NCI-H187 (cell line): ENCODE results near the gene ABL2.

Experiments used
- DNase-seq, 2 experiments: peaks; one replicate each; lab custom pipeline; 2025; lab: John Stamatoyannopoulos, UW

Gene ABL2

DNA sequence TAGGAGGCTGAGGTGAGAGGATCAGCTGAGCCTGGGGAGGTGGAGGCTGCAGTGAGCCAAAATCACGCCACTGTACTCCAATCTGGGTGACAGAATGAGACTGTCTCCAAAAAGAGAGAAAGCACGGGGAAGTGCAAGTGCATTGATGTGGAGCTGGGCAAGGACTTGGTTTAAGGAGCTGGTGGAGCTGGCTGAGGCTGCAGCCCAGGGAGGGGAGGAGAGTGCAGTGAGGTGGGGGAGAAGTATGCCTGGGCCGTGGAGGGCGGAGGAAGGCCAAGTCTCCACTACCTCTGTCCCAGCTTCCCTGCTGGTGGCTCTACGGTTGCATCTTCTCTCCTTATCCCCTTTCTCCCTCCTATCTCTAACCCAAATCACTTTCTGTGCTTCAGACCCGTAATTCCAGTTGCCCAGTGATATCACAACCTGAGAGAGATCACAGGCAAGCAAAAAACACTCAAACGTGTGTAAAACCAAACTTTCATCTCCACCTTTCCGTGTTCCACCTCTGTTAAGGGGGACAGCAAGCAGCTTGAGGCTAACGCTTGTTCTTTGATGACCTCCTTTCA lies 136.5 kb downstream of the ABL2 start:
- no peak for DNase-seq

DNA sequence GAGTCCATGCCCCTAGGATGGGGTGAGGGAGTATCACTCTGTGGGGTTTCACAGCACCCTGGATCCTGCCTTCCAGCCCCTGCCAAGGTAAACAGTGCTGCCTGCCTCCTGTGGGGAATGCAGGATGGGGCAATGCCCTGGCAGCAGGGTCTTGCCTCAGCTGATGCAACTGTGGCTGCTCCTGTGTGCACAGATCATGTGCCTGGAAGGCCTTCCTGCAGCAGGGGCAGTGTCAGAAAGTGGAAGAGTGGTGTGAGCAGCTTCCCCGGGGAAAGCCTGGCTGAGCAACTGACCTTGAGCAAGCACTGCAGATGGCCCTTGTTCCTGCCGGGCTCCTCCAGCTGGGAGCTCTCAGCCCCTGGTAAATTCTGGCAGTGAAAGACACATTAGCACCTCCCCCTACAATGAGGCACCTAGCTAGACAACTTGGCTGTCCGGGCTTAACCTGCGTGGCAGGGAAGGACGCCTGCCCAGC lies 137.7 kb downstream of the ABL2 start:
- DNase-seq: no peak

DNA sequence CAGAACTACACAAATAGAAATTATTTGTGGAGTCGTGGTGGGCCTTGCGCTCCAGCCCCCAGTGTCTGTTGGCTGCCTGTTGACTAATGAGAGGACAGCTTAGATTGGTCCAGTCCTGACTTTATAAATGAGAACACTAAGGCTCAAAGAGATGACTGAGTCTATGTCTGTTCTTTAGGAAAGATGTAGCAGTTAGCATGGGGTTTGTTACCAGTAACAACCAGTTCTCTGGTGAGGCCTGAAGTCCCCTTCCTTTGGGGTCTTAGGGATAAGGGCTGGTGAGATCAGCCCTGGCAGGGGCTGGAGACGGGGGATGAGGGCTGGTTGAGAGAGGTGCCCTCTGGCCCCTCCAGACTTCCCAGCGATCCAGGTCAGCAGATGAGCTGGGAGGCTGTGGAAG lies 138.6 kb downstream of the ABL2 start:
- DNase-seq: no peak

DNA sequence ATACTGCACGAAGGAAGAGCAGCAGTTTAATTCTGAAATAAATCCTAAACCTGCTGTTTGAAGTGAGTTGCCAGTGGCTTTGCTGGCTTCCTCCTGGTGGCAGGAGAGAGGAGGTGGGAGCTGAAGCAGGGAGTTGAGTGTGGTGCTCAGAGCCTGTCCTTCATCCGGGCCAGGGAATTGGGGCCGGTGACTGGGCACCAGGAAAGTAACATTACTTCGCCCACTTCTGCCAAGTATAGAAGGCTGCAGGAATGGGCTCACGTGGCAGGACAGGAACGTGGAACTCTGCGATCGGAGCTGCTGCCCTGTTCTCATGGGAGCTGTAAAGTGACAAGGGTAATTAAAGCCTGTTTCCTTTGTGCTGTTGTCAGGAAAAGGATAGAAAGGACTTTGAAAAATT lies 139.0 kb downstream of the ABL2 start:
- no peak for DNase-seq

DNA sequence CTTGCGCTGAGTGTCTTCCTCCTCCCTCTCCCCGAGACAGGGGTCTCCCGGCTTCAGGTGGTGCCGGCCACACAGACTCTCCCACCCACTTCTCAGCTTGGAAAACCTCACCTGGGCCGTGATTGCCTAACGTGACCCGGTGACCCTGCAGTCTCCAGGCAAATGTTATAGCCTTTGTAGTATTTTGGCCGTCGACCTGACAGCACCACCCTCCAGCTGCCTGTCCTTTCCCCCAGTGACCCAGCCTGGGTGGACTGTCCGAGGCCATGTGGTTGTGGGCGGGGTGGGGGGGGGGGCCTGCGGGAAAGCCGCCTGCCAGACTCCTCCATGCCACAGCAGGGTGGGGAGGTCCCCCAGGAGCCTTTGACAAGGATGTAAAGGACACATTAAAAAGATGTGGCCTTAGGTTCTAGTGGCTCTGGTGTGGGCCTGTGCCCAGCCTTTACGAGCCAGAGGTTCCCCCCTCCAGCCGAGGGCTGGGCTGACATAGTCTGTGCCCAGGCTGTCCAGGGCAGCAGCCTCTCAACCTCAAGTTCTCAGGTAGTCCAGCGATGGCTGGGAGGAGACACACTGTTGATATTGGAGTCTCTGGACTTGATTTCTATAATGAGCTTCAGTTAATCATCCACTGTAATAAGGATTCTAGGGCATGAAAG lies 139.5 kb downstream of the ABL2 start:
- no peak for DNase-seq

DNA sequence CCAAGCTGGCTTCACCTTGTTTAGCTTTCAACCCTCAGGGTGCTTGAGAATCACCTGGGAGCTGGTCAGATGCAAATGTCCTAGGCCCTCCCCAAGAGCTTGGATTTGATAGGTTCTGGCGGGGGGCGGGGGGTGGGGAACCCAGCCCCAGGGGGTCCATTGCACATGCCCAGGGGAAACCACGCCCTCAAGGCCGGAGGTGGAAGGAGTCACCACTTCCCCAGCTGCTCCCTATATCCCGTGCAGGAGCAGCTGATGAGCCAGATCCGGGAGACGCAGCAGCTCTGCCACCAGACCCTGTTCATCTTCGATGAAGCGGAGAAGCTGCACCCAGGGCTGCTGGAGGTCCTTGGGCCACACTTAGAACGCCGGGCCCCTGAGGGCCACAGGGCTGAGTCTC lies 141.8 kb downstream of the ABL2 start:
- no peak for DNase-seq

DNA sequence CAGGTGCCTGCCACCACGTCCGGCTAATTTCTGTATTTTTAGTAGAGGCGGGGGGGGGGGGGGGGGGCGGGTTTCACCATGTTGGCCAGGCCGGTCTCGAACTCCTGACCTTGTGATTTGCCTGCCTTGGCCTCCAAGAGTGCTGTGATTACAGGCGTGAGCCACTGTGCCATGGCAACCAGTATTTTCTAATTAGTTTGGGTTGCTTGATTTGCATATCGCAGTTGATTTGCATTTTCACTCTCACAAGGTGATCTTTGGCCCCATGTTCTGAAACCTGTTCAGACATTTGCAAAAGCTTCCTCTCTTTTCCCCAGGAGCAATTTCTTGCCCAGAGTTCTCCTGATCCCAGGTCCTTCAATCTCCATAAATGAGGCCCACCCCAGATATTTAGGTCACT lies 145.9 kb downstream of the ABL2 start:
- DNase-seq: no peak

DNA sequence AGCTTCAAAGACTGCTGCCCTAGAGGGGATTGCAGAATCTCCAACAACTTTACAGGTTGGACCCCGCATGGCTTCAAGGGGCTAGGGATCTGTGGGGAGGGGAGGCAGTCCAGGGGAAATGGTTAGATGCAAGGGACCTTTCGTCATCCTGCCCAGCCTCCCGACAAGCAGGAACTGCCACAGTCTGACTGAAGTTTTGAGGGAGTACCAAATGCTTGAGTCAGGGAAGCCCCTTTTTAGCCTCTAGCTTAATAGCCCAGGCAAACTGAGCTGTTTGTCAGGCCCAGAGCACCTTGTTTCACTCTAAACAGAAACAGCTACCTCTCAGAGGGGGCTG lies 146.5 kb downstream of the ABL2 start:
- DNase-seq: no peak

DNA sequence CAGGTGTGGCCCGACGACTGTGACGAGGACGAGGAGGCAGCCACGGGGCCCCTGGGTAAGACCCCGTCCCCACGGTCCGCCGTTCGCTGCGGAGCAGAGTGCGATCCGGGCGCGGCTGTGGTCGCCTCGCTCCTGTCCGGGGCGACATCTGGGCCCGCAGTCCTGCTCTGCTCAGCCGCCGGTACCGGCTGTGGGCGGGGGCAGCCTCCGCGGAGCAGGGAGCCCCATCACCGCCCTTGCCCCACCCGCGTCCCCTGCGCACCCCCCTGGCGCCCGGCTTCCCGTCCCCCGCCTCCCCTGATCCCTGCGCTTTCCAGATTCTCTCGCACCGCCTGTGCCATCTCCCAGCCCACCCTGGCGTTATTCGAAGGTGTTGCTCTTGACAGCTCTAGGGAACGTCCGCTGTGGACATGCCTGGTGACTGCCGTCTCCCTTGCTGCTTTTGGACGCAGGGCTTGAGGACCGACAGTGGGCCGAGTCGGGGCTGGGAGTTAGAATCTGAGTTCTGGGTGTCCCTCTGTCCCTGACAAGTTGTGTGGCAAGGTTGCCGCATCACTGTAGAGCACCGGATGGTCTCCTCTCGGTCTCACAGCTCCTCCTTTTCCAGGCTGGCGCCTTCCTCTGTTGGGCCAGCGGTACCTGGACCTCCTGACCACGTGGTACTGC lies 147.0 kb downstream of the ABL2 start:
- DNase-seq: no peak

DNA sequence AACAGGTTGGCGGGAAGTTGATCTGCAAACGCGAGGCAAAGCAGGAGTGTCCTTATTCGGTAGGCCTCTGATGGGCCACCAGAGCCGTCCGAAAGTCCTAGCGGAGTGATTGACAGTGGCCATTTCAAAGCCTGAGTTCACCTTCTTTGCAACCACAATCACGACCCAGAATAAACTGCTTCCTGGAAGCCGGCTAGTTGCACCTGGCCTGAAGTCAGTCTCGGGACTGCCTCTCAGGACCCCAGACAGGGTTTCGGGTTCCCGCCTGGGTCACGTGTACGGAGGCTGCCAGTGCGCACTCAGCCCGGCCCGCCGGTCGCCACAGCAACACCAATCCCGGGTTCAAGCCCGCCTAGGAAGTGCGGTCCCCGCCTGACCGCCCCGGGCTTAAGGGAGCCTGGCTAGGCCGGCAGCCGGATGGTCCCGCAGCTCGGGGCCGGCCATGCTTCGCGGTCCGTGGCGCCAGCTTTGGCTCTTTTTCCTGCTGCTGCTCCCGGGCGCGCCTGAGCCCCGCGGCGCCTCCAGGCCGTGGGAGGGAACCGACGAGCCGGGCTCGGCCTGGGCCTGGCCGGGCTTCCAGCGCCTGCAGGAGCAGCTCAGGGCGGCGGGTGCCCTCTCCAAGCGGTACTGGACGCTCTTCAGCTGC lies 147.7 kb downstream of the ABL2 start, which contains the start of gene TOR3A:
Gene TOR3A, plus strand, starts transcription at position 384 of the 646 bp plus-strand sequence. Its CDS starts 59 bp downstream, at position 443.
- peak; percentile 90 to 93 for DNase-seq

DNA sequence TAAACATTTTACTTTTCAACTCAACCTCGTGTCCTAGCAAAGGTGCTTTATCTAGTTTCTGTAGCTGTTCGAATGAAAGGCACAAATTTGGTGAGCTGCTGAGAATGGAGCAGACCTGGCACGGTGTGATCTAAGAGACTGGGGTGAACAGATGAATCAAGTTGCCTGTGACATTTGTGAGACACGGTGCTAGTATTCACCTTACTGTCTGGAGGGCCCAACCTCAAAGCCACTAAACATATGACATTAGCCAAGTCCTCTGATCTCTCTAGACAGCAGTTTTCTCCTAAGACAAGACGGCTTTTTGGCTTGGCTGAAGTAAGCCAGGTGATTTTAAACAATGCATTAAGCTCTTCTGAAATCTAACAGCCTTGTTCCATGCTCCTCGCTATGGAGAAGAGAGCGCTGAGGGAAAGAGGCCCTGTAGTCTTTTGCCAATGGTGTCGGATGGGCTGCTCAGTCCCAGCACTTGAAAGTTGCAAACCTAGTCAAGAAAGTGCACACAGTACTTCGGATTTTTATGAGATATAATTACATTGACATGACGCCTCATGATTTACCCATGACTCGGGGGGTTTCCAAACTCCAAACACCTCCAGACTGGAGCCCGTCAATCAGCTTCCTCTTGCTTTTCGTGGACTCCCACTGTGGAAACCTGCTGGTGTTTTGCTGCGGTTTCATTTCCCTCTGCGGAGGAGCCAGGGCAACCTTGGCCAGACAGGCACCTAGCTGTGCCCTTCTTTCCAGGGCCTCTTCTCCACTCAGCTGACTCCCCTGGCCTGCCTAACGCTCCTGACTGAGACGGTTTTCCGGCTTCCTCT lies 148.4 kb downstream of the ABL2 start:
- no peak for DNase-seq

DNA sequence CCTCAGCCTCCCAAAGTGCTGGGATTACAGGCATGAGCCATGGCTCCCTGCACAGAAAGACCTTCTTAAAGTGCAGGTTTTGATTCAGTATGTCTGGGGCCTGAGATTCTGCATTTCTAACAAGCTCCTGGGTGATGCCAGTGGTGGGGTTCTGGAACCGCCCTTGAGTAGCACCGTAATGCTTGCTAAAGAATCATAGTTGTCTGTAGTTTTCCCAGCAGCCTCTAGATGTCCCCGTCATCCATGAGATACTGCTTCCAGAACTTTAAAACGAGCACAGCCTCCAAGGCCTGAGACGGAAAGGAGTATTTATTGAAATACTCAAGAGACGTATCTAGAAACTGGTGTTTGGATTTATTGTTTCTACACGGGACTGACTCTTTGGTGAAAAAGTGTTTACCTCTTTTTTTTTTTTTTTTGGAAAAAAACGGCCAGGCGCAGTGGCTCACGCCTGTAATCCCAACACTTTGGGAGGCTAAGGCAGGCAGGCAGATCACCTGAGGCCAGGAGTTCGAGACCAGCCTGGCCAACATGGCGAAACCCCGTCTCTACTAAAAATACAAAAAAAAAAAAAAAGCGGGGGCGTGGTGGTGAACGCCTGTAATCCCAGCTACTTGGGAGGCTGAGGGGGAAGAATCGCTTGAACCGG lies 150.2 kb downstream of the ABL2 start:
- DNase-seq: peak; percentile 27 to 81

DNA sequence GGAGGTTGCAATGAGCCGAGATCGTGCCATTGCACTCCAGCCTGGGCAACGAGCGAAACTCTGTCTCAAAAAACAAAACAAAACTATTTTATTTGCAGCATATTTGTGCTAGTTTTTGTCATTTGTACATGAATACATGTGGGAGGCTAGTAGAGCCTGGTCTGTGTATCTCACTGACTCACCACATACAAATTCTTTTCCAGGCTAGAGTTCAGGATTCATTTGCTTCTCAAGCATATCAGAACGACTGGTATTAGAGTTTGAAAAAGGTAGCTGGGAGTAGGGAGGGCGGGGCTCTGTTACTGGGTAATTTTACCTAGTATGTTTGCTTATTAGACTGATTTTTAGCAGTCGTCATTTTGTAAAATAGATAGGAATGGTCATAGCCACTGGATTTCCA lies 152.1 kb downstream of the ABL2 start:
- DNase-seq: no peak

DNA sequence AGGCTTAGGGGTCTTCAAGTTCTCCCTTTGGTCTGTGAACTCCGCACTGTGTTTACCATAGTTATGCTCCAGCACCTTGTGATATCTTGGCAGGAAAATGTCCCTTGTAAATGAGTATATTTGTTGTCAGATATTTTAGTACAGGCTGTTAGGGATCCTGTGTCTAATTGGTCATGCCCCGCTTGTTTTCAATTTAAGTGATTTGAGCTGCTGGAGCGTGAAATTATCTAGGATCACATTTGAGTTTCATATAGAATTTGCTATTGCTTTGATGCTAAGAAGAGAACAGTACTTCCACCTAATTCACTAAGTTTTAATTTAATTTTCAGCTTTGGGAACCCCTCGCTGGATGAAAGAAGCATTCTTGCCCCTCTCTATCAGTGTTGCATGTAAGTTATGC lies 163.0 kb downstream of the ABL2 start:
- DNase-seq: no peak

DNA sequence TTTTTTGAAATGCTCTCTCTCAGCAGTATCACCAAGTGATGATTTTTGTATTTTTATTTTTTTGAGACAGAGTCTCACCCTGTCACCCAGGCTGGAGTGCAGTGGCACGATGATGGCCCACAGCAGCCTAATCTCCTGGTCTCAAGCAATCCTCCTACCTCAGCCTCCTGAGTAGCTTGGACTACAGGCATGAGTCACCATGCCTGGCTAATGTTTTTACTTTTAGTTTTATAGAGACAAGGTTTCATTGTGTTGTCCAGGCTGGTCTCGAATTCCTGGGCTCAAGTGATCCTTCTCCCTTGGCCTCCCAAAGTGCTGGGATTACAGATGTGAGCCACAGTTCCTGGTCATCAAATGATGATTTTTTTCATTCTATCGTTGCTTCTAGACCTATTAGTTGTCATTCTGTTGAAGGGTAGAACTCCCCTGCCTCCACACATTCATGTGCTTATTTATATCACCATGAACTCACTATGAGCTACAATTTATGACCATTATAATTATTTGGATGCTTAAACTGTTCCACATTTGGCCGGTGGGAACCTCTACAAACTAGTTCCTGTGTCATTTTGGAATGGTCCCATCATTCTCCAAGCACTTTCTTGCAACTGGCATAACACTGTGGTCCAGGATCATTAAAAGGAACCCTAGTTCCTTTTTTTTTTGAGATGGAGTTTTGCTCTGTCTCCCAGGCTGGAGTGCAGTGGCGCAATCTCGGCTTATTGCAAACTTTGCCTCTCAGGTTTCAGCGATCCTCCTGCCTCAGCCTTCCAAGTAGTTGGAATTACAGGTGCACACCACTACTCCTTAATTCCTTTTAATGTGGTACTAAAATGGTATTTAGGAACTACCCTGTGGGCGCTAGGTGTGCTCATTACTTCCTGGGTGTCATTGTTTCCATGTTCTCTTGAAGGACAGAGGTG lies 167.9 kb downstream of the ABL2 start:
- no peak for DNase-seq

DNA sequence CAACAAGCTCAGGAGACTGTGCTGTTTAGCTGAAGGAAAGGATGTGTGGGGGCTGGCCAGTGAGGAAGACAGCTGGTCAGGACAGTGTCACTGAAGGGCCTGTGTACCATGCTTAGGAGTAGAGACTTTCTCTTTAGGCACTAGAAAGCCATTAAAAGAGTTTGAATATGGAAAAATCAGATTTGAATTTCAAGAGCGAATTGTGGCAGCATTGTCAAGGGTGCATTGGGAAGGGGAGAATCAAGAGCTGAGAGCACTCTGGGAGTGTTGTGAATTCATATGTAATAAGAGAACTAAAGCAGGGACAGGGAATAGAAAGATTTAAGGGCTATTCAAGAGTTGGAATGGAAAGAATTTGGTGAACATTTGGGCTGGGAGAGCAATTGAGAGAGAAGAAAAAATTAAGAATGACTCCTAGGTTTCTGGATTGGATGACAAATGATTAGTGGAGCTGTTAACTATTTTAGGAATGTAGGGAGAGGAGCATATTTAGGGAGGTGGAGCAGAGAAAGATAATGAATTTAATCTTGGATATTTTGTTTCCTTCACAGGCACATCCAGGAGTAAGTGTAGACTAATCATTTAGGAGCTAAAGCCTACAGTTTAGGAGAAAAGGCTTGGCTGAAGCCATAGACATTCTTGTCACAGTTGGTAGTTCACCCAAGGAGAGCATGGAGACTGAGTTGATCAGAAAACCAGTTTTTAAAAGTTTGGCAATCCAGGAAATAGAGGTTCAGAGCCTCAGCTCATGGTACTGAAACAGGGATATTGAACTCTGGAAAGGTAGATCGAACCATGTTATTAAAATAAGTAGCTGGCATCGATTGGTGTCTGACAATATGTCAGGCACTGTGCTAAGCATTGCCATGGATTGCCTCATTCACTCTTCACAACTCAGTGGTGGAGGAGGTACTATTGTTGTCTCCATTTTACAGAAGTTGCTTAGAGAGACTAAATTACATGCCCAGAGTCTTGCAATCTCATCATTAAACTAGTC lies 170.7 kb downstream of the ABL2 start:
- DNase-seq: no peak

DNA sequence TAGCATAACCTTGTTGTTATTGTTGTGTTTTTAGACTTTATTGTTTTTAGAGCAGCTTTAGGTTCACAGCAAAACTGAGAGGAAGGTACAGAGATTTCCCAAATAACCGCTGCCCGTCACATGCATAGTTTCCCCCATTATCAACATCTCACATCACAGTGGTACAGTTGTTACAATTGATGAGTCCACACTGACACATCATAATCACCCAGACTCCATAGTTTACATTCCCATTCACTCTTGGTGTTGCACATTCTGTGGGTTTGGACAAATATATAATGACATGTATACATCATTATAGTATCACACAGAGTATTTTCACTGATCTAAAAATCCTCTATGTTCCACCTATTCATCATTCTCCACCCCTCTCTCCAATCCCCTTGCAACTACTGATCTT lies 173.5 kb downstream of the ABL2 start:
- no peak for DNase-seq

DNA sequence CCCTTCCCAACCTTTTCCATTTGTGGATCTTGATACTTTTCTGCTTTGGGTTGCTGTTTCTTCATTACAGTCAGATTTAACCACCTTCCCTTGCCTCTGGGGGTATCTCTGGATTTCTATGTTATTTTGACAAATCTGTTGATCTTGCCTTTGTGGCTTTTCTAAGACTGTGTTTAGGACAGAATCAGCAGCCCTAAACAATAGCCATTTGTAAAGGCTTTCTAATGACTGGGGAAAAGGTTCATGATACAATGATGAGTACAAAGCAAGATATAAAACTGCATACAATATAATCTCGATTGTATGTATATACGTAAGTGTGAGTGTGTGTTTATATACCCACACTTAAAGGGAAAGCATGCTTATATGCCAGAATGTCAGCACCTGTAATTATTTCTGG lies 176.0 kb downstream of the ABL2 start:
- DNase-seq: no peak

DNA sequence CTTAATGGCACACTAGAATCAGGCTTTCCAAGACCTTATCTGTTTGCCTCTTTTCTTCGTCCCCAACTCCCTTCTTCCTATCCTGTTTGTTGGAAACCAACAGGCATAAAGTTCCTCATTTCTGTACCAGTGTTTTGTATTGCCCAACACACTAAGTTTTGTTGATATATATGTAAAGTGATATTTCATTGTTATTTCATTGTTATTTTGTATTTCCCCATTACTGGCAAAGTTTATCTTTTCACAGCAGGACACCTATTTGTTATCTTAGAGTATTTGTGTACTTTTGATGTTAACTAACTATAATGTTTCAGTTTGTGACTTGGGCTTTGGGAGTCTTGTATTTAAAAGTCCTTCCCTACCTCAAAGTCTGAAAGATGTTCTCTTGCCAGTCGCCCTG lies 176.7 kb downstream of the ABL2 start:
- DNase-seq: no peak
